ENCODE data around the gene CYP27C1.

Gene CYP27C1

DNA sequence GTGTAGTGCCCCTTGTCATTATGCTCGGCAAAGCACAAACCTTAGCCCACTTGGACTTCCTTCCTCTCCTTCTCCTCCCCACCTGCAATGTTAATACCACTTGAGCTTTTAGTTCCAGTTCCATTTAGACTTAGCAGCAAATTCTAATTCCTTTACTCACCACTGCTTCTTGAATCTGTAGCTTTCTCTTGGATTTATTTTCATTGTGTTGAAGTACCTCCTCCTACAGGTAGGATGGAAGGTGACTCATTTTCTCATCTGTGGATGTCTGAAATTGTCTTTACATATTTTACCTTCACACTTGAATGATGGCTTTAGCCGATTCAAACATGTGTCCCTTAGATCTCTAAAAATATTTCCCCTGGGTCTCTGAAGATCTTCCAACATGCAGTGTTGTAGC is 80.3 kb downstream of the CYP27C1 start:
- Histone ChIP-seq H3F3A (ENCODE audit: control insufficient read depth, insufficient read depth) (no peaks in the 10 kb centered on the region), H3K9me2 (replicated peaks; ENCODE audit: control insufficient read depth, low read length) (no peaks in the 10 kb centered on the region), H3K36me3 (ENCODE audit: control insufficient read depth, low read length) (no peaks in the 10 kb centered on the region), H3K4me3 (ENCODE audit: low read length) (no peak overlapping the region), H3K79me2 (ENCODE audit: control insufficient read depth, low read length) (no peaks in the 10 kb centered on the region), H4K20me1 (ENCODE audit: control insufficient read depth, insufficient read depth, low read depth, low read length) (no peaks in the 10 kb centered on the region), H3K9me3 (ENCODE audit: control insufficient read depth, insufficient read depth, low read length) (no peaks in the 10 kb centered on the region), H3K27me3 (ENCODE audit: control insufficient read depth, low read length) (no peaks in the 10 kb centered on the region), H3K4me1 (ENCODE audit: control insufficient read depth, low read length) (no peaks in the 10 kb centered on the region), H3K4me2 (ENCODE audit: low read length) (no peak overlapping the region), H3K27ac (ENCODE audit: low read depth, low read length) (no peak overlapping the region)
- TF ChIP-seq, protein P1, sequence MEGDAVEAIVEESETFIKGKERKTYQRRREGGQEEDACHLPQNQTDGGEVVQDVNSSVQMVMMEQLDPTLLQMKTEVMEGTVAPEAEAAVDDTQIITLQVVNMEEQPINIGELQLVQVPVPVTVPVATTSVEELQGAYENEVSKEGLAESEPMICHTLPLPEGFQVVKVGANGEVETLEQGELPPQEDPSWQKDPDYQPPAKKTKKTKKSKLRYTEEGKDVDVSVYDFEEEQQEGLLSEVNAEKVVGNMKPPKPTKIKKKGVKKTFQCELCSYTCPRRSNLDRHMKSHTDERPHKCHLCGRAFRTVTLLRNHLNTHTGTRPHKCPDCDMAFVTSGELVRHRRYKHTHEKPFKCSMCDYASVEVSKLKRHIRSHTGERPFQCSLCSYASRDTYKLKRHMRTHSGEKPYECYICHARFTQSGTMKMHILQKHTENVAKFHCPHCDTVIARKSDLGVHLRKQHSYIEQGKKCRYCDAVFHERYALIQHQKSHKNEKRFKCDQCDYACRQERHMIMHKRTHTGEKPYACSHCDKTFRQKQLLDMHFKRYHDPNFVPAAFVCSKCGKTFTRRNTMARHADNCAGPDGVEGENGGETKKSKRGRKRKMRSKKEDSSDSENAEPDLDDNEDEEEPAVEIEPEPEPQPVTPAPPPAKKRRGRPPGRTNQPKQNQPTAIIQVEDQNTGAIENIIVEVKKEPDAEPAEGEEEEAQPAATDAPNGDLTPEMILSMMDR (IDR thresholded peaks at IDR 0.05; ENCODE audit: low read depth, low read length, poor library complexity, severe bottlenecking) = no peak
- TF ChIP-seq EZH2phosphoT487 (IDR thresholded peaks at IDR 0.05; ENCODE audit: borderline replicate concordance, low read length) = no peak

DNA sequence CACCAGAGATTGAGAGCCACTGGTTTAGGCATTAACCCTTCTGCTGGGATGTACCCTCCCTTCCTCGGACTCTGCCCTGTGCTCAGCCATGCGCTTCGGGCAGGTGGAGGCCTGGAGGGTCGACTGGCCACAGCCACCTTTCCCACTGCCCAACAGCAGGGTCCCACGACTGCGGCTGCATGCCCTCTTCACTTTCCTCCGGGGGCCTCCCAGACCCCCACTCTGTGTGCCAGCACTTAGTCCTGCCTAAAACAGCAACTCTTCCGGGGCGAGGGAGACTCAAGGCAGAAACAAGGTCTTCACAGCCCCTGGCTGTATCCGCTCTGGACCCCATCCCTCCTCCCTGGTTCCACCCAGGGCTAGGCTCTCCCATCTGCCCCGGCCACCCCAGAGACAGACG is 81.8 kb downstream of the CYP27C1 start:
- Histone ChIP-seq H3K9me2 (replicated peaks; ENCODE audit: control insufficient read depth, low read length) (no peaks in the 10 kb centered on the region), H3K9me3 (ENCODE audit: control insufficient read depth, insufficient read depth, low read length) (no peaks in the 10 kb centered on the region), H3K4me1 (ENCODE audit: control insufficient read depth, low read length) (no peaks in the 10 kb centered on the region), H3F3A (ENCODE audit: control insufficient read depth, insufficient read depth) (no peaks in the 10 kb centered on the region), H3K79me2 (ENCODE audit: control insufficient read depth, low read length) (no peaks in the 10 kb centered on the region), H3K4me3 (ENCODE audit: low read length) (no peak overlapping the region), H3K27me3 (ENCODE audit: control insufficient read depth, low read length) (no peaks in the 10 kb centered on the region), H3K4me2 (ENCODE audit: low read length) (no peak overlapping the region), H4K20me1 (ENCODE audit: control insufficient read depth, insufficient read depth, low read depth, low read length) (no peaks in the 10 kb centered on the region), H3K36me3 (ENCODE audit: control insufficient read depth, low read length) (no peaks in the 10 kb centered on the region), H3K27ac (ENCODE audit: low read depth, low read length) (no peak overlapping the region)
- TF ChIP-seq, protein P1 (IDR thresholded peaks at IDR 0.05; ENCODE audit: low read depth, low read length, poor library complexity, severe bottlenecking) = no peak
- no peak for TF ChIP-seq EZH2phosphoT487 (IDR thresholded peaks at IDR 0.05; ENCODE audit: borderline replicate concordance, low read length)

DNA sequence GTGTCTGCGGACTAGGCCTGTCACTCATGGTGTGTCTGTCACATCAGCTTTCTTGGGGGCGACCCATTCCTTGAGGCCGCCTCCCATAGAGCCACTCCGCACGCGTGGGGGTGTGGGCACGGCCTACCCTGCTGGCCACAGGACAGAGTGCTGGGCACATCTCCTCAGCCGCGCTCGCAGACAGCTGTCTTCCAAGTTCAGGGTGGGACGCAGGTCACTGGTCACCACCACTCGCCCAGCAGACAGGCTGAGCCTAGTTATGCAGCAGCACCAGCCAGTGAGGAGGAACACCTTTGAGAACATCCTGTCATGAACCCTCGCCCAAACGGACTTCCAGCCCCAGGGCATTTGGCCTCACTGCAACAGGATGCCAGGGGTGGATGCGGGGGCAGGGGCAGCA is 82.4 kb downstream of the CYP27C1 start:
- Histone ChIP-seq H3K36me3 (ENCODE audit: control insufficient read depth, low read length) (no peaks in the 10 kb centered on the region), H3K9me2 (replicated peaks; ENCODE audit: control insufficient read depth, low read length) (no peaks in the 10 kb centered on the region), H3F3A (ENCODE audit: control insufficient read depth, insufficient read depth) (no peaks in the 10 kb centered on the region), H3K9me3 (ENCODE audit: control insufficient read depth, insufficient read depth, low read length) (no peaks in the 10 kb centered on the region), H3K79me2 (ENCODE audit: control insufficient read depth, low read length) (no peaks in the 10 kb centered on the region), H3K27me3 (ENCODE audit: control insufficient read depth, low read length) (no peaks in the 10 kb centered on the region), H3K27ac (ENCODE audit: low read depth, low read length) (no peak overlapping the region), H3K4me1 (ENCODE audit: control insufficient read depth, low read length) (no peaks in the 10 kb centered on the region), H3K4me3 (ENCODE audit: low read length) (no peak overlapping the region), H4K20me1 (ENCODE audit: control insufficient read depth, insufficient read depth, low read depth, low read length) (no peaks in the 10 kb centered on the region), H3K4me2 (ENCODE audit: low read length) (no peak overlapping the region)
- TF ChIP-seq EZH2phosphoT487 (IDR thresholded peaks at IDR 0.05; ENCODE audit: borderline replicate concordance, low read length) = no peak
- TF ChIP-seq, protein P1 (IDR thresholded peaks at IDR 0.05; ENCODE audit: low read depth, low read length, poor library complexity, severe bottlenecking) = no peak

- no peaks in the 10 kb centered on the region for H3K79me2 ChIP-seq (ENCODE audit: control insufficient read depth, low read length)
- no peak overlapping the region for H3K4me2 ChIP-seq (ENCODE audit: low read length)
- no peak overlapping the region for H3K4me3 ChIP-seq (ENCODE audit: low read length)
- no peaks in the 10 kb centered on the region for H3F3A ChIP-seq (ENCODE audit: control insufficient read depth, insufficient read depth)
- H4K20me1 ChIP-seq (ENCODE audit: control insufficient read depth, insufficient read depth, low read depth, low read length) = no peaks in the 10 kb centered on the region
- H3K27me3 ChIP-seq (ENCODE audit: control insufficient read depth, low read length) = no peaks in the 10 kb centered on the region
- H3K27ac ChIP-seq (ENCODE audit: low read depth, low read length) = no peak overlapping the region
- TF ChIP-seq, protein P1 (IDR thresholded peaks at IDR 0.05; ENCODE audit: low read depth, low read length, poor library complexity, severe bottlenecking) = no peak
- no peak for TF ChIP-seq EZH2phosphoT487 (IDR thresholded peaks at IDR 0.05; ENCODE audit: borderline replicate concordance, low read length)
- no peaks in the 10 kb centered on the region for H3K36me3 ChIP-seq (ENCODE audit: control insufficient read depth, low read length)
- H3K9me3 ChIP-seq (ENCODE audit: control insufficient read depth, insufficient read depth, low read length) = no peaks in the 10 kb centered on the region
- no peaks in the 10 kb centered on the region for H3K9me2 ChIP-seq (replicated peaks; ENCODE audit: control insufficient read depth, low read length)
- no peaks in the 10 kb centered on the region for H3K4me1 ChIP-seq (ENCODE audit: control insufficient read depth, low read length)
These were observed 82.9 kb downstream of the CYP27C1 start for GRCh38 chr2:127137225-127137624.
